Endodermal cell (in vitro differentiated cells): ENCODE measurements around the gene IL1RAPL2. TPM values are rescaled to one million over a fixed set of nuclear protein-coding genes. Genes with fewer than 3 reads are reported as not detected.

Experiments
- DNase-seq: peaks from one replicate; pipeline ENCODE4 v3.0.0-alpha.2; 2017
- H3K27ac ChIP-seq: 2 replicates; pipeline ENCODE4 v1.5.1; 2013; ENCODE audit warnings: mild to moderate bottlenecking, low read depth, low read length, moderate library complexity
- H3K27me3 ChIP-seq: 2 replicates; pipeline ENCODE4 v1.6.1; 2013; ENCODE audit warnings: mild to moderate bottlenecking, low read length, moderate library complexity; ENCODE audit not compliant: insufficient read depth, control insufficient read depth, poor library complexity, severe bottlenecking
- H3K36me3 ChIP-seq: 2 replicates; pipeline ENCODE4 v1.7.0; 2013; ENCODE audit warnings: mild to moderate bottlenecking, low read length, moderate library complexity; ENCODE audit not compliant: control insufficient read depth, insufficient read depth
- H3K4me1 ChIP-seq: one replicate; pipeline ENCODE4 v1.7.0; 2013; ENCODE audit warnings: low read length; ENCODE audit not compliant: control insufficient read depth, insufficient read depth
- H3K4me3 ChIP-seq: 2 replicates; pipeline ENCODE4 v1.5.1; 2013; ENCODE audit warnings: mild to moderate bottlenecking, low read length, moderate library complexity
- H3K9ac ChIP-seq: 2 replicates; pipeline ENCODE4 v1.6.1; 2013; ENCODE audit warnings: mild to moderate bottlenecking, low read length, moderate library complexity; ENCODE audit not compliant: poor library complexity, severe bottlenecking; ENCODE audit errors: extremely low read depth
- H3K9me3 ChIP-seq: 2 replicates; pipeline ENCODE4 v1.6.1; 2013; ENCODE audit warnings: mild to moderate bottlenecking, low read length, moderate library complexity; ENCODE audit not compliant: control insufficient read depth
- H3K27ac Mint-ChIP-seq: 2 replicates; pipeline ENCODE4 v1.8.0; 2020; ENCODE audit warnings: mixed read lengths
- H3K27me3 Mint-ChIP-seq: 2 replicates; pipeline ENCODE4 v1.8.0; 2021; ENCODE audit warnings: mild to moderate bottlenecking, mixed read lengths; ENCODE audit not compliant: insufficient read depth
- H3K36me3 Mint-ChIP-seq: 2 replicates; pipeline ENCODE4 v1.8.0; 2020; ENCODE audit warnings: low read depth, mixed read lengths
- H3K4me1 Mint-ChIP-seq: 2 replicates; pipeline ENCODE4 v1.8.0; 2020; ENCODE audit warnings: mixed read lengths
- H3K4me3 Mint-ChIP-seq: 2 replicates; pipeline ENCODE4 v1.8.0; 2020; ENCODE audit warnings: mild to moderate bottlenecking, moderate library complexity, mixed read lengths
- H3K9me3 Mint-ChIP-seq: 2 replicates; pipeline ENCODE4 v1.8.0; 2020; ENCODE audit warnings: mild to moderate bottlenecking, mixed read lengths
- CTCF ChIP-seq: fragments of 200-600 bp; sonication (generic); conservative IDR thresholded peaks from 2 replicates; pipeline ENCODE4 v1.5.0; 2021; ENCODE audit warnings: antibody characterized with exemption, mild to moderate bottlenecking
- WGBS, 2 experiments: methylation state at CpG; one replicate each; pipeline versions ENCODE4 v1.1.5 to v1.1.7; 2013; ENCODE audit warnings: missing lambda C conversion rate in 2 of 2, mixed read lengths in 1 of 2; ENCODE audit not compliant: insufficient coverage in 1 of 2, insufficient read length in 1 of 2; 5-methylcytosine and 5-hydroxymethylcytosine counted together
- total RNA-seq, 2 donors: library from RNA; stranded (reverse); fragmentation: NEBNext Ultra II Directional in 1 of 2; extraction: Animal tissue kit (Norgen Biotek cat#: 25700) in 1 of 2; gene quantifications; 2 replicates in 1 of 2; 3 replicates in 1 of 2; pipeline ENCODE4 v1.2.1, GENCODE V29; 2021

Gene IL1RAPL2
- total RNA-seq, 2 donors from 2014 or later, result 0.13 TPM; not detected in 1

- Histone ChIP-seq H3K27me3 (no peaks in the 10 kb centered on the region), H3K9me3 (no peaks in the 10 kb centered on the region), H3K27ac (no peak overlapping the region), H3K4me1 (no peaks in the 10 kb centered on the region), H3K4me3 (no peak overlapping the region), H3K9ac (no peak overlapping the region), H3K36me3 (no peaks in the 10 kb centered on the region)
- DNase-seq, result no peak
- no peaks in the 10 kb centered on the region for H3K36me3 Mint-ChIP-seq
- no peak for TF ChIP-seq CTCF
- no peaks in the 10 kb centered on the region for H3K27me3 Mint-ChIP-seq
- no peak overlapping the region for H3K4me3 Mint-ChIP-seq
- H3K27ac Mint-ChIP-seq, result no peak overlapping the region
- 87% methylated on average over 2 of the region's 2 CpGs; no CpG with 5 or more reads in 1 of the 2 experiments for WGBS, 2 experiments
- peaks cover 22% of the 10 kb centered on the region for H3K9me3 Mint-ChIP-seq
- peaks cover 14% of the 10 kb centered on the region for H3K4me1 Mint-ChIP-seq
Measured at GRCh38 chrX:105696870-105697269, 1130.9 kb downstream of the IL1RAPL2 start.

GRCh38 chrX:105697984-105698781 lies 1132.2 kb downstream of the IL1RAPL2 start:
- Histone ChIP-seq H3K36me3 (no peaks in the 10 kb centered on the region), H3K4me3 (no peak overlapping the region), H3K9me3 (no peaks in the 10 kb centered on the region), H3K27me3 (no peaks in the 10 kb centered on the region), H3K4me1 (no peaks in the 10 kb centered on the region), H3K27ac (no peak overlapping the region), H3K9ac (no peak overlapping the region)
- H3K4me1 Mint-ChIP-seq, result peaks cover 14% of the 10 kb centered on the region
- H3K9me3 Mint-ChIP-seq, result peaks cover 18% of the 10 kb centered on the region
- DNase-seq, result no peak
- 67% methylated on average over 1 of the region's 2 CpGs; no CpG with 5 or more reads in 1 of the 2 experiments for WGBS, 2 experiments
- no peak overlapping the region for H3K4me3 Mint-ChIP-seq
- no peaks in the 10 kb centered on the region for H3K36me3 Mint-ChIP-seq
- no peak overlapping the region for H3K27ac Mint-ChIP-seq
- no peak for TF ChIP-seq CTCF
- H3K27me3 Mint-ChIP-seq, result no peaks in the 10 kb centered on the region

- Histone ChIP-seq H3K27me3 (no peaks in the 10 kb centered on the region), H3K36me3 (no peaks in the 10 kb centered on the region), H3K9ac (no peak overlapping the region), H3K27ac (no peak overlapping the region), H3K9me3 (no peaks in the 10 kb centered on the region), H3K4me3 (no peak overlapping the region), H3K4me1 (no peaks in the 10 kb centered on the region)
- Mint-ChIP-seq H3K9me3 (peaks cover 29% of the 10 kb centered on the region), H3K36me3 (no peaks in the 10 kb centered on the region), H3K27ac (no peak overlapping the region), H3K4me1 (peaks cover 14% of the 10 kb centered on the region), H3K4me3 (no peak overlapping the region), H3K27me3 (no peaks in the 10 kb centered on the region)
- no peak for TF ChIP-seq CTCF
- no CpG with 5 or more reads among the region's 1 CpG for WGBS, 2 experiments
- DNase-seq, result no peak
Measured at GRCh38 chrX:105700331-105700730, 1134.3 kb downstream of the IL1RAPL2 start.
